Panc1 (cell line): ENCODE data around the gene PDE1A.

Experiments used
- POLR2AphosphoS5 ChIP-seq: IDR thresholded peaks from 2 replicates; pipeline ENCODE4 v1.6.1; 2012; ENCODE audit warnings: mild to moderate bottlenecking, low read depth, low read length, moderate library complexity
- SIN3A ChIP-seq: IDR thresholded peaks from 2 replicates; pipeline ENCODE4 v1.6.1; 2012; ENCODE audit warnings: low read depth, mild to moderate bottlenecking, low read length, moderate library complexity, borderline replicate concordance; ENCODE audit not compliant: insufficient read depth
- TCF7L2 ChIP-seq: IDR thresholded peaks from 2 replicates; pipeline ENCODE4 v1.6.1; 2011; ENCODE audit warnings: mild to moderate bottlenecking, low read depth, low read length, inconsistent platforms
- TF ChIP-seq, protein P1 (sequence below): fragments of 450-650 bp; IDR thresholded peaks from 2 replicates; pipeline ENCODE4 v1.5.1; 2017; ENCODE audit warnings: mild to moderate bottlenecking
- TF ChIP-seq, protein P2 (sequence below), 2 experiments: IDR thresholded peaks; 2 replicates each; pipeline ENCODE4 v1.6.1; 2011 to 2012; ENCODE audit warnings: low read depth in 2 of 2, control low read depth in 1 of 2, low read length in 1 of 2, mild to moderate bottlenecking in 1 of 2, moderate library complexity in 1 of 2; ENCODE audit not compliant: insufficient read depth in 1 of 2

DNA sequence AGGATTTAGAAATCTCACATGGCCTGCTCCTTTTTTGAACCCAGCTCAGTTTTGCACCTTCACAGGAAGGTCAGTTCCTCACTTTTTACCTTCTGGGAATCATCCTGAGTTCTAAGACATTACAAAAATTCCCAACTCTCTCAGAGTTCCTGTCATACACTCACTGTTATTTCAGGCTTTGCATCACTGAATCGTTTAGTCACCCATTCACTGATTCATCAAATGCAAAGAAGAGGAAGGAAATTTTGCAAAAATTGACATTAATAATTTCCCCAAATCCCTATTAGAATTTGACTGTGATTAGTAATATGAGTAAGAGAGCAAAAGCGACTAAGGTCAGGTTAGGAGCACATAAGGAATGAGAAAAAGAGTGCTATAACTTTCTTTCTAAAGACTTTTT, 197.5 kb downstream of the PDE1A start:
- TF ChIP-seq, protein P1, sequence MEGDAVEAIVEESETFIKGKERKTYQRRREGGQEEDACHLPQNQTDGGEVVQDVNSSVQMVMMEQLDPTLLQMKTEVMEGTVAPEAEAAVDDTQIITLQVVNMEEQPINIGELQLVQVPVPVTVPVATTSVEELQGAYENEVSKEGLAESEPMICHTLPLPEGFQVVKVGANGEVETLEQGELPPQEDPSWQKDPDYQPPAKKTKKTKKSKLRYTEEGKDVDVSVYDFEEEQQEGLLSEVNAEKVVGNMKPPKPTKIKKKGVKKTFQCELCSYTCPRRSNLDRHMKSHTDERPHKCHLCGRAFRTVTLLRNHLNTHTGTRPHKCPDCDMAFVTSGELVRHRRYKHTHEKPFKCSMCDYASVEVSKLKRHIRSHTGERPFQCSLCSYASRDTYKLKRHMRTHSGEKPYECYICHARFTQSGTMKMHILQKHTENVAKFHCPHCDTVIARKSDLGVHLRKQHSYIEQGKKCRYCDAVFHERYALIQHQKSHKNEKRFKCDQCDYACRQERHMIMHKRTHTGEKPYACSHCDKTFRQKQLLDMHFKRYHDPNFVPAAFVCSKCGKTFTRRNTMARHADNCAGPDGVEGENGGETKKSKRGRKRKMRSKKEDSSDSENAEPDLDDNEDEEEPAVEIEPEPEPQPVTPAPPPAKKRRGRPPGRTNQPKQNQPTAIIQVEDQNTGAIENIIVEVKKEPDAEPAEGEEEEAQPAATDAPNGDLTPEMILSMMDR, result no peak
- TF ChIP-seq TCF7L2 (no peak), POLR2AphosphoS5 (no peak), SIN3A (no peak)
- TF ChIP-seq, protein P2, sequence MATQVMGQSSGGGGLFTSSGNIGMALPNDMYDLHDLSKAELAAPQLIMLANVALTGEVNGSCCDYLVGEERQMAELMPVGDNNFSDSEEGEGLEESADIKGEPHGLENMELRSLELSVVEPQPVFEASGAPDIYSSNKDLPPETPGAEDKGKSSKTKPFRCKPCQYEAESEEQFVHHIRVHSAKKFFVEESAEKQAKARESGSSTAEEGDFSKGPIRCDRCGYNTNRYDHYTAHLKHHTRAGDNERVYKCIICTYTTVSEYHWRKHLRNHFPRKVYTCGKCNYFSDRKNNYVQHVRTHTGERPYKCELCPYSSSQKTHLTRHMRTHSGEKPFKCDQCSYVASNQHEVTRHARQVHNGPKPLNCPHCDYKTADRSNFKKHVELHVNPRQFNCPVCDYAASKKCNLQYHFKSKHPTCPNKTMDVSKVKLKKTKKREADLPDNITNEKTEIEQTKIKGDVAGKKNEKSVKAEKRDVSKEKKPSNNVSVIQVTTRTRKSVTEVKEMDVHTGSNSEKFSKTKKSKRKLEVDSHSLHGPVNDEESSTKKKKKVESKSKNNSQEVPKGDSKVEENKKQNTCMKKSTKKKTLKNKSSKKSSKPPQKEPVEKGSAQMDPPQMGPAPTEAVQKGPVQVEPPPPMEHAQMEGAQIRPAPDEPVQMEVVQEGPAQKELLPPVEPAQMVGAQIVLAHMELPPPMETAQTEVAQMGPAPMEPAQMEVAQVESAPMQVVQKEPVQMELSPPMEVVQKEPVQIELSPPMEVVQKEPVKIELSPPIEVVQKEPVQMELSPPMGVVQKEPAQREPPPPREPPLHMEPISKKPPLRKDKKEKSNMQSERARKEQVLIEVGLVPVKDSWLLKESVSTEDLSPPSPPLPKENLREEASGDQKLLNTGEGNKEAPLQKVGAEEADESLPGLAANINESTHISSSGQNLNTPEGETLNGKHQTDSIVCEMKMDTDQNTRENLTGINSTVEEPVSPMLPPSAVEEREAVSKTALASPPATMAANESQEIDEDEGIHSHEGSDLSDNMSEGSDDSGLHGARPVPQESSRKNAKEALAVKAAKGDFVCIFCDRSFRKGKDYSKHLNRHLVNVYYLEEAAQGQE (IDR thresholded peaks at IDR 0.05; ENCODE audit: insufficient read depth in 1 of 2, low read depth in 2 of 2, low read length in 1 of 2), result no peak
